GM06990 (cell line): ENCODE data around the gene CLDND2.

Experiments
- DNase-seq: peaks from one replicate; pipeline ENCODE4 v3.0.0-alpha.2; 2011; ENCODE audit not compliant: insufficient read length; ENCODE audit errors: extremely low read depth
- H3K27me3 ChIP-seq: replicated peaks from 2 replicates; pipeline ENCODE4 v1.6.0; 2011; ENCODE audit warnings: low read length; ENCODE audit not compliant: control insufficient read depth, insufficient read depth
- H3K36me3 ChIP-seq: 2 replicates; pipeline ENCODE4 v1.5.1; 2011; ENCODE audit warnings: low read length; ENCODE audit not compliant: control insufficient read depth, insufficient read depth
- H3K4me3 ChIP-seq: replicated peaks from 2 replicates; pipeline ENCODE4 v1.5.1; 2011; ENCODE audit warnings: low read depth, mild to moderate bottlenecking, control low read depth, low read length
- CTCF ChIP-seq: IDR thresholded peaks from 2 replicates; pipeline ENCODE4 v1.5.1; 2011; ENCODE audit warnings: low read length, control low read depth, mild to moderate bottlenecking, inconsistent platforms; ENCODE audit not compliant: insufficient read depth, poor library complexity, severe bottlenecking

The CLDND2 gene

GRCh38 chr19:51317968-51318367 is 50.8 kb downstream of the CLDND2 start:
- no peak for TF ChIP-seq CTCF
- H3K36me3 ChIP-seq, result no peaks in the 10 kb centered on the region
- no peaks in the 10 kb centered on the region; the same call in 1 of the 2 replicates for H3K27me3 ChIP-seq
- no peak overlapping the region for H3K4me3 ChIP-seq
- DNase-seq, result no peak

GRCh38 chr19:51317376-51317775 is 51.4 kb downstream of the CLDND2 start:
- no peaks in the 10 kb centered on the region for H3K36me3 ChIP-seq
- H3K4me3 ChIP-seq, result no peak overlapping the region
- no peaks in the 10 kb centered on the region; the same call in 1 of the 2 replicates for H3K27me3 ChIP-seq
- TF ChIP-seq CTCF, result no peak
- DNase-seq, result no peak
